ENCODE data around the gene NXN.
"Not testable (repeated sequence)": the region's sequence is repeated elsewhere in the genome, so short reads cannot be mapped to it uniquely, and the experiment has no call there.

Gene NXN

GRCh38 chr17:756010-756567, 223.5 kb downstream of the NXN start:
- Histone ChIP-seq H3K27ac (ENCODE audit: low read depth, low read length) (peak overlapping the region; percentile 79; the same call in 1 of the 2 replicates), H3K36me3 (ENCODE audit: control insufficient read depth, insufficient read depth, low read length) (peaks cover 42% of the 10 kb centered on the region), H3K9ac (ENCODE audit: low read length) (peak overlapping the region; percentile 38), H3K4me1 (ENCODE audit: control insufficient read depth, insufficient read depth, low read length) (peaks cover 10% of the 10 kb centered on the region; the same call in 1 of the 2 replicates)
- not testable (repeated sequence) for H3K9me3 ChIP-seq (ENCODE audit: control insufficient read depth, insufficient read depth, low read depth, low read length); H3K27me3 ChIP-seq (ENCODE audit: control insufficient read depth, insufficient read depth, low read length); H3K4me3 ChIP-seq (ENCODE audit: low read depth, low read length)

- H3K4me3 ChIP-seq (ENCODE audit: low read depth, low read length); H3K9me3 ChIP-seq (ENCODE audit: control insufficient read depth, insufficient read depth, low read depth, low read length); H3K27me3 ChIP-seq (ENCODE audit: control insufficient read depth, insufficient read depth, low read length): not testable (repeated sequence)
- Histone ChIP-seq H3K9ac (ENCODE audit: low read length) (peak overlapping the region; percentile 38), H3K27ac (ENCODE audit: low read depth, low read length) (peak overlapping the region; percentile 79; the same call in 1 of the 2 replicates), H3K36me3 (ENCODE audit: control insufficient read depth, insufficient read depth, low read length) (peaks cover 36% of the 10 kb centered on the region), H3K4me1 (ENCODE audit: control insufficient read depth, insufficient read depth, low read length) (peaks cover 12% of the 10 kb centered on the region; the same call in 1 of the 2 replicates)
These were observed 224.1 kb downstream of the NXN start for GRCh38 chr17:755319-755961.

- Histone ChIP-seq H3K4me3 (ENCODE audit: low read depth, low read length) (no peak overlapping the region), H3K27me3 (ENCODE audit: control insufficient read depth, insufficient read depth, low read length) (no peaks in the 10 kb centered on the region), H3K36me3 (ENCODE audit: control insufficient read depth, insufficient read depth, low read length) (peaks cover 33% of the 10 kb centered on the region), H3K27ac (ENCODE audit: low read depth, low read length) (no peak overlapping the region), H3K9ac (ENCODE audit: low read length) (no peak overlapping the region), H3K4me1 (ENCODE audit: control insufficient read depth, insufficient read depth, low read length) (peaks cover 12% of the 10 kb centered on the region; the same call in 1 of the 2 replicates), H3K9me3 (ENCODE audit: control insufficient read depth, insufficient read depth, low read depth, low read length) (peaks cover 13% of the 10 kb centered on the region)
These were observed 226.2 kb downstream of the NXN start for GRCh38 chr17:753418-753817.

GRCh38 chr17:752620-753219, 226.9 kb downstream of the NXN start:
- Histone ChIP-seq H3K4me1 (ENCODE audit: control insufficient read depth, insufficient read depth, low read length) (peaks cover 12% of the 10 kb centered on the region; the same call in 1 of the 2 replicates), H3K27me3 (ENCODE audit: control insufficient read depth, insufficient read depth, low read length) (no peaks in the 10 kb centered on the region)

GRCh38 chr17:752002-752619, 227.5 kb downstream of the NXN start, which contains the start of gene GEMIN4:
GEMIN4 (minus strand) TSS chr17:752264; CDS start chr17:752142, 122 bp downstream.
- peak within 1 kb of the TSS; percentile 86 for H3K4me3 ChIP-seq (ENCODE audit: low read depth, low read length)
- no peaks in the 10 kb centered on the region for H3K27me3 ChIP-seq (ENCODE audit: control insufficient read depth, insufficient read depth, low read length)
- H3K9me3 ChIP-seq (ENCODE audit: control insufficient read depth, insufficient read depth, low read depth, low read length), result peaks cover 17% of the 10 kb centered on the region
- peak within 1 kb of the TSS; percentile 74; the same call in 1 of the 2 replicates for H3K27ac ChIP-seq (ENCODE audit: low read depth, low read length)
- H3K36me3 ChIP-seq (ENCODE audit: control insufficient read depth, insufficient read depth, low read length), result peaks cover 36% of the 10 kb centered on the region
- H3K4me1 ChIP-seq (ENCODE audit: control insufficient read depth, insufficient read depth, low read length), result peaks cover 12% of the 10 kb centered on the region; the same call in 1 of the 2 replicates
- peak within 1 kb of the TSS; percentile 91 for H3K9ac ChIP-seq (ENCODE audit: low read length)

More at GRCh38 chr17:752620-753219, 226.9 kb downstream of the NXN start:
- Histone ChIP-seq H3K9me3 (ENCODE audit: control insufficient read depth, insufficient read depth, low read depth, low read length) (peaks cover 17% of the 10 kb centered on the region), H3K27ac (ENCODE audit: low read depth, low read length) (peak overlapping the region; percentile 56; the same call in 1 of the 2 replicates), H3K36me3 (ENCODE audit: control insufficient read depth, insufficient read depth, low read length) (peaks cover 33% of the 10 kb centered on the region), H3K9ac (ENCODE audit: low read length) (peak overlapping the region; percentile 76), H3K4me3 (ENCODE audit: low read depth, low read length) (peak overlapping the region; percentile 86)

GRCh38 chr17:751269-752001, 228.1 kb downstream of the NXN start:
- peak overlapping the region; percentile 74; the same call in 1 of the 2 replicates for H3K27ac ChIP-seq (ENCODE audit: low read depth, low read length)
- H3K9me3 ChIP-seq (ENCODE audit: control insufficient read depth, insufficient read depth, low read depth, low read length), result peaks cover 17% of the 10 kb centered on the region
- H3K4me3 ChIP-seq (ENCODE audit: low read depth, low read length), result peak overlapping the region; percentile 86
- H3K4me1 ChIP-seq (ENCODE audit: control insufficient read depth, insufficient read depth, low read length), result peaks cover 12% of the 10 kb centered on the region; the same call in 1 of the 2 replicates
- H3K9ac ChIP-seq (ENCODE audit: low read length), result peak overlapping the region; percentile 91
- H3K36me3 ChIP-seq (ENCODE audit: control insufficient read depth, insufficient read depth, low read length), result peaks cover 36% of the 10 kb centered on the region
- H3K27me3 ChIP-seq (ENCODE audit: control insufficient read depth, insufficient read depth, low read length), result no peaks in the 10 kb centered on the region

GRCh38 chr17:750431-751037, 229.0 kb downstream of the NXN start:
- Histone ChIP-seq H3K27me3 (ENCODE audit: control insufficient read depth, insufficient read depth, low read length) (no peaks in the 10 kb centered on the region), H3K9me3 (ENCODE audit: control insufficient read depth, insufficient read depth, low read depth, low read length) (peaks cover 17% of the 10 kb centered on the region), H3K4me3 (ENCODE audit: low read depth, low read length) (peak overlapping the region; percentile 86), H3K4me1 (ENCODE audit: control insufficient read depth, insufficient read depth, low read length) (peaks cover 7% of the 10 kb centered on the region; the same call in 1 of the 2 replicates), H3K9ac (ENCODE audit: low read length) (no peak overlapping the region), H3K36me3 (ENCODE audit: control insufficient read depth, insufficient read depth, low read length) (peaks cover 43% of the 10 kb centered on the region), H3K27ac (ENCODE audit: low read depth, low read length) (no peak overlapping the region)

- H3K4me3 ChIP-seq (ENCODE audit: low read depth, low read length); H3K9ac ChIP-seq (ENCODE audit: low read length); H3K27ac ChIP-seq (ENCODE audit: low read depth, low read length); H3K4me1 ChIP-seq (ENCODE audit: control insufficient read depth, insufficient read depth, low read length); H3K27me3 ChIP-seq (ENCODE audit: control insufficient read depth, insufficient read depth, low read length): not testable (repeated sequence)
- H3K36me3 ChIP-seq (ENCODE audit: control insufficient read depth, insufficient read depth, low read length), result peaks cover 54% of the 10 kb centered on the region
- H3K9me3 ChIP-seq (ENCODE audit: control insufficient read depth, insufficient read depth, low read depth, low read length), result peaks cover 17% of the 10 kb centered on the region
These were observed 230.2 kb downstream of the NXN start for GRCh38 chr17:749359-749758.

Measured in HUES6 (cell line).